Thyroid gland (tissue), 4 donors: ENCODE measurements around the gene DEFB132. TPM values are rescaled to one million over a fixed set of nuclear protein-coding genes. Genes with fewer than 3 reads are reported as not detected.

Experiments
- DNase-seq, 2 donors: peaks; one replicate each; pipeline ENCODE4 v3.0.0-alpha.2; 2019
- H3K27ac ChIP-seq, 3 donors: fragments of 200-600 bp; sonication (generic); 1 replicate in 2 of 3; 2 replicates in 1 of 3; pipeline ENCODE4 v1.5.1; 2016 to 2019; ENCODE audit warnings: mild to moderate bottlenecking in 1 of 3, moderate library complexity in 1 of 3
- H3K27me3 ChIP-seq: fragments of 200-600 bp; sonication (generic); one replicate; pipeline ENCODE4 v1.5.1; 2019
- H3K36me3 ChIP-seq, 2 donors: fragments of 200-600 bp; sonication (generic); one replicate each; pipeline ENCODE4 v1.5.1; 2016 to 2019
- H3K4me1 ChIP-seq, 2 donors: fragments of 200-600 bp; sonication (generic); one replicate each; pipeline ENCODE4 v1.5.1; 2017 to 2019
- H3K4me3 ChIP-seq, 3 donors: fragments of 200-600 bp; sonication (generic); replicated peaks in 1 of 3; 1 replicate in 2 of 3; 2 replicates in 1 of 3; pipeline ENCODE4 v1.5.1; 2016; ENCODE audit warnings: mild to moderate bottlenecking in 1 of 3
- H3K9me3 ChIP-seq: fragments of 200-600 bp; sonication (generic); one replicate; pipeline ENCODE4 v1.5.1; 2017
- CTCF ChIP-seq, 6 experiments: fragments of 200-600 bp in 3 of 6; fragments of 450-650 bp in 3 of 6; sonication (generic) in 3 of 6; IDR thresholded peaks; one replicate each; pipeline ENCODE4 v1.5.1; 2016 to 2019; ENCODE audit warnings: antibody characterized with exemption in 6 of 6, mild to moderate bottlenecking in 2 of 6, inconsistent platforms in 1 of 6, moderate library complexity in 1 of 6
- POLR2A ChIP-seq, 2 donors: fragments of 450-650 bp; IDR thresholded peaks; one replicate each; pipeline ENCODE4 v1.6.1; 2017; ENCODE audit warnings: antibody characterized with exemption in 2 of 2, mild to moderate bottlenecking in 2 of 2, moderate library complexity in 1 of 2
- whole genome bisulfite sequencing, 2 donors: methylation state at CpG; one replicate each; pipeline ENCODE4 v1.1.5; 2017; 5-methylcytosine and 5-hydroxymethylcytosine counted together
- intact Hi-C: fragments of 100-400 bp; cut with DNase I; formaldehyde crosslinking; loops from one replicate; pipeline ENCODE4 v1.15.1; 2023
- total RNA-seq, 4 donors: library from RNA; depleted of rRNA; stranded (reverse); fragments of >200 nt; gene quantifications; one replicate each; pipeline ENCODE4 v1.2.3, GENCODE V29; 2016

The DEFB132 gene
- total RNA-seq, 4 donors from 2014 or later, result not detected

- no peak overlapping the region for H3K27ac ChIP-seq
- no peak for TF ChIP-seq POLR2A (IDR thresholded peaks at IDR 0.05)
- TF ChIP-seq CTCF (IDR thresholded peaks at IDR 0.05), result no peak
These were observed 42.9 kb downstream of the DEFB132 start for GRCh38 chr20:300345-300990.

GRCh38 chr20:301886-302848, 44.6 kb downstream of the DEFB132 start:
- 77 to 78% methylated on average over 13 of the region's 13 CpGs for WGBS, 2 donors
- Histone ChIP-seq H3K27me3 (no peaks in the 10 kb centered on the region), H3K4me3 (no peak overlapping the region), H3K27ac (no peak overlapping the region), H3K9me3 (no peaks in the 10 kb centered on the region), H3K36me3 (no peaks in the 10 kb centered on the region), H3K4me1 (peaks cover 27 to 31% of the 10 kb centered on the region in 2 donors)
- intact Hi-C loops, result no loop called here
- no peak for TF ChIP-seq POLR2A (IDR thresholded peaks at IDR 0.05)
- no peak for TF ChIP-seq CTCF (IDR thresholded peaks at IDR 0.05)
- no peak for DNase-seq

More at GRCh38 chr20:300345-300990, 42.9 kb downstream of the DEFB132 start:
- Histone ChIP-seq H3K9me3 (no peaks in the 10 kb centered on the region), H3K36me3 (no peaks in the 10 kb centered on the region), H3K27me3 (no peaks in the 10 kb centered on the region), H3K4me3 (no peak overlapping the region), H3K4me1 (peaks cover 27 to 31% of the 10 kb centered on the region in 2 donors)
- no peak for DNase-seq
- 50 to 58% methylated on average over 10 of the region's 10 CpGs for WGBS, 2 donors
- intact Hi-C loops, result no loop called here

- no peaks in the 10 kb centered on the region for H3K36me3 ChIP-seq
- no peak for DNase-seq
- H3K9me3 ChIP-seq, result no peaks in the 10 kb centered on the region
- H3K4me1 ChIP-seq, result peaks cover 7 to 19% of the 10 kb centered on the region in 2 donors
- intact Hi-C loops, result no loop called here
- 65% methylated on average over 11 of the region's 11 CpGs for WGBS, 2 donors
- TF ChIP-seq CTCF (IDR thresholded peaks at IDR 0.05) (no peak), POLR2A (IDR thresholded peaks at IDR 0.05) (no peak)
- no peak overlapping the region for H3K27ac ChIP-seq
- no peaks in the 10 kb centered on the region for H3K27me3 ChIP-seq
- no peak overlapping the region for H3K4me3 ChIP-seq
These were observed 48.2 kb downstream of the DEFB132 start for GRCh38 chr20:305745-306144.

- H3K36me3 ChIP-seq, result no peaks in the 10 kb centered on the region
- DNase-seq, result no peak
- H3K27me3 ChIP-seq, result no peaks in the 10 kb centered on the region
- no peak overlapping the region for H3K4me3 ChIP-seq
- no peak for TF ChIP-seq POLR2A (IDR thresholded peaks at IDR 0.05)
- no peak for TF ChIP-seq CTCF (IDR thresholded peaks at IDR 0.05)
- peaks cover 0 to 8% of the 10 kb centered on the region in 2 donors for H3K4me1 ChIP-seq
- intact Hi-C loops, result no loop called here
- H3K27ac ChIP-seq, result peak overlapping the region in 1 of 3 donors; percentile 89
- H3K9me3 ChIP-seq, result no peaks in the 10 kb centered on the region
- WGBS, 2 donors, result 69 to 87% methylated on average over 6 to 7 of the region's 7 CpGs
These were observed 51.0 kb downstream of the DEFB132 start for GRCh38 chr20:308427-309038.
